SU-DHL-6 (cell line): ENCODE results near the gene NCBP3.

Source experiments
- CTCF ChIP-seq: fragments of 200-600 bp; sonication (generic); IDR thresholded peaks from one replicate; pipeline ENCODE4 v1.5.1; 2017; ENCODE audit warnings: antibody characterized with exemption, mild to moderate bottlenecking, low read length, moderate library complexity; ENCODE audit not compliant: insufficient read depth, poor library complexity, severe bottlenecking
- EZH2phosphoT487 ChIP-seq: fragments of 200-600 bp; sonication (generic), shearing (Covaris generic); conservative IDR thresholded peaks from 2 replicates; pipeline ENCODE4 v1.6.1; 2018; ENCODE audit warnings: mild to moderate bottlenecking, antibody characterized with exemption, low read length, moderate library complexity, mixed read lengths

- TF ChIP-seq CTCF, result no peak
- TF ChIP-seq EZH2phosphoT487, result no peak
These were observed 39.9 kb upstream of the NCBP3 start for GRCh38 chr17:3885970-3886369.
